Measurements from ENCODE around the gene TMEM63A.
"Not testable (repeated sequence)": the region's sequence is repeated elsewhere in the genome, so short reads cannot be mapped to it uniquely, and the experiment has no call there.

TMEM63A gene

DNA sequence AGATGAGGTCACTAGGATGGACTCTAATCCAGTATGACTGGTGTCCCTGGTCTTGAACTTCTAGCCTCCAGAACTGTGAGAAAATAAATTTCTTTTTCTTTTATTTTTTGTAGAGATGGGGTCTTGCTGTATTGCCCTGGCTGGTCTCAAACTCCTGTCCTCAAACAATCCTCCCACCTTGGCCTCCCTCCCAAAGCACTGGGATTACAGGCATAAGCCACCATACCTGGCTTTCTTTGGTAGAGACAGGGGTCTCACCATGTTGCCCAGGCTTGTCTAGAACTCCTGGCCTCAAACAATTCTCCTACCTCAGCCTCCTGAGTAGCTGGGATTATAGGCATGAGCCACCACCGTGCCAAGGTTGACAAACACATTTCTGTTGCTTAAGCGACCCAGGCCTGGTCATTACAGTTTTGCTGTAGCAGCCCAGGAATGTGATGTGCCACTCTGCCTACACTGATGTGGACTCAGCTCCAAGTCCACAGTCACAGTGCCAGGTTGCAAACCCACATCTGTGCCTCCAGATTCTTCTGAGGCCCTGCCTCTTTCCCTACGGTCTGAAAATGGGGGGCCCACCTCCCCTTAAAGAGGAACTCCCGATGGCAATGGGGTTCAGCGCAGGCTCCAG is 25.9 kb upstream of the TMEM63A start:
- no peak for DNase-seq

GRCh38 chr1:225907341-225907740 is 25.2 kb upstream of the TMEM63A start:
- DNase-seq: no peak

GRCh38 chr1:225906467-225906866 is 24.3 kb upstream of the TMEM63A start:
- no peak for DNase-seq

GRCh38 chr1:225903623-225904022 is 21.4 kb upstream of the TMEM63A start:
- DNase-seq: no peak

DNA sequence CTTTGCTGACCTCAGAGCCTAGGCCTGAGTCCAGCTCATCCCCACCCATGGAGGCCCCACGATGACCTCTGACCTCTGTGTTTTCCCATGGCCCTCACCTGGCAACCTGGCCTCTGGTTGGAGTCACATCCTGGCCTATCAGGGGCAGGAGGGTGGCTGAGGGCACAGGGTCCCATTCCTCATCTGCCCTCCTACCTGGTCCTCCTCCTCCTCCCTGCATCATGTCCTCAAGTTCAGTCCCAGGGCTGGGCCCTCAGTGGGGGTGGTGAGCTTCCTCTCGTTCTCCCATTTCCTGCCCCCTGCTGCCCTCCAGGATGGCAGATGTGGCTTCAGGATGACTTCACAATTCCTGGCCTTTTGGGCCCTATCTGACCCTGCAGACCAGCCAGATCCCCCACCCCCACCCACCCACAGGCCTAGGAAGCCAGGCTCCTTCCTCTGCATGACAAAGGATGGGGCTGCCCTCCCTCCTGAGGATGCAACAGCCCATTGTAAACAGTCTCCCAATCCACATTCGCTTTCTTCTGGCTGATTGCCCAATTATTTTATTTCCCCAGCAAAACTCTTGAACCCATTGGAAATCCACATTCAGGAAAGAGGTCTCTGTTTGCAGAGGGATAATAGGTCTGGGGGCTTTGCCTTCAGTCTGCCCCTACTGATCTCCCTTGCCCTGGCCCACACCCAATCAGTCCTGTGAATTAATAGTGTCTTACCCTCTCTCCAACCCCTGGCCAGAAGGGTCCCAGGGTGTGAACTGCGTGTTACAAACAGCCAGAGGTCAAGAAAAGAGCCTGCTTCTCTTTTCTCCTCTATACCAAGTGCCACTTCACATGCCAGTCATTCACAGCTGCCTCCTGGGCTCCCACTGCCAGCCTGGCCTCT is 17.1 kb upstream of the TMEM63A start:
- no peak for DNase-seq

- DNase-seq: peak; percentile 63
Measured at GRCh38 chr1:225897595-225898514, 15.7 kb upstream of the TMEM63A start.

DNA sequence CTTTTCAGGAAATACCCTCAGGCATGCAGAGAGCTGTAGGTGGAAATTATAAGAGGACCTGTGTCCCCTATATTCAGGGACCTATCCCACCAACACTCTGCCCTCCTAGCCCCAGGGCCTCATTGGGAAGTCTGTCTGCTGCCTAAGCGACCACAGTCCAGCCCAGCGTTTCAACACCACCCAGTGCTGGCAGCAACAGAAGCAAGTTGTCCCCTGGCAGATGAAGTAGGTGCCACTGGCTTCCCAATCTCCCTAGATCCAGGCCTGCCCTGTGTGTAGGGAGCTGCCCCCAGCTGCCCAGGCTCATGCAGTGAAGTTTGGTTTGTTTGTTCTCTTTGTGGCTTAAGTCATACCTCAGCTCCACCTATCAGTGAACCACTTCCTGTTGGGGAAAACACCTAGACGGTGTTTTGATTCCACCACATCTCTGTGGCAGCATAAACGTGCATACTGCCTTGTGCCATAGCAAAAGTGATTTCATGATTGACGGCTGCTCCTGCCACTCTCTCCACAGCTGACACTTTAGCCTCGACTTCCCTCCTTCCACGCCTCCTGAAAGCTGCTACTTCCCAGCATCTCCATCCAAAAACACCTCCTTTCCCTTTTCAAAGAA is 14.9 kb upstream of the TMEM63A start:
- DNase-seq: peak; percentile 91

- no peak for DNase-seq
Measured at GRCh38 chr1:225896494-225896893, 14.3 kb upstream of the TMEM63A start.

GRCh38 chr1:225892307-225892706 is 10.1 kb upstream of the TMEM63A start:
- DNase-seq: no peak

GRCh38 chr1:225891229-225891972 is 9.2 kb upstream of the TMEM63A start:
- DNase-seq: no peak

GRCh38 chr1:225890346-225891228 is 8.4 kb upstream of the TMEM63A start:
- no peak for DNase-seq

GRCh38 chr1:225889743-225890142 is 7.6 kb upstream of the TMEM63A start:
- DNase-seq: no peak

GRCh38 chr1:225888898-225889601 is 6.9 kb upstream of the TMEM63A start, which contains the start of gene LEFTY1:
Gene LEFTY1, minus strand, starts transcription at chr1:225889146. Its CDS starts 80 bp downstream, at chr1:225889066.
- no peak for DNase-seq

DNA sequence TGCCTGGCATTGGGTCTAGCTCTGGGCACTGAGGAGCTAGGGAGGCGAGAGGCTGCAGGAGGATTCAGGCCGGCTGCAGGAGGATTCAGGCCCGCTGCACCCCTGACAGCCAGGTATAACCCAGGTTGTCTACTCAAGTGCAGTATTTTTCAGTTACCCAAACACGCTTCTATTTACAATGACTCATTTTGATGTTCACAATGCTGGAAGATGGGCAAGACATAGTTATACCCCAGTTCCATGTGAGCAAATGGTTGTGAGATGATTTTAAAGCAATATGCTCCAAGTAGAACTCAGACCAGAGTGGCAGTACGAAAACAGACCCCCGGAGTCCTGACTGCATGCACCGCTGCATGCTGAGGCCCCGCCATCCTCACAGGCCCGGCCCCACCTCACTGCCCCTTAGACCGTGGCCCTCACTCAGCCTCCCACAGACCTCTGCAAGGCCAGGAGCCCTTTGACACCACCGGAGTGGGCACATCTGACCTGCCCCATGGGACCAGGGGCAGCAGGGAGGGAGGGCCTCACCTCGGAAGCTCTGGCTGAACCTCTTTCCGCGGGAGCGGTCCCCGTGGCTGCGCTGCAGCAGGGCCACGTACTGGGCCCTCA is 6.2 kb upstream of the TMEM63A start:
- DNase-seq: no peak

GRCh38 chr1:225887554-225888288 is 5.5 kb upstream of the TMEM63A start:
- not testable (repeated sequence) for DNase-seq

GRCh38 chr1:225887030-225887314 is 4.8 kb upstream of the TMEM63A start:
- DNase-seq: no peak

DNA sequence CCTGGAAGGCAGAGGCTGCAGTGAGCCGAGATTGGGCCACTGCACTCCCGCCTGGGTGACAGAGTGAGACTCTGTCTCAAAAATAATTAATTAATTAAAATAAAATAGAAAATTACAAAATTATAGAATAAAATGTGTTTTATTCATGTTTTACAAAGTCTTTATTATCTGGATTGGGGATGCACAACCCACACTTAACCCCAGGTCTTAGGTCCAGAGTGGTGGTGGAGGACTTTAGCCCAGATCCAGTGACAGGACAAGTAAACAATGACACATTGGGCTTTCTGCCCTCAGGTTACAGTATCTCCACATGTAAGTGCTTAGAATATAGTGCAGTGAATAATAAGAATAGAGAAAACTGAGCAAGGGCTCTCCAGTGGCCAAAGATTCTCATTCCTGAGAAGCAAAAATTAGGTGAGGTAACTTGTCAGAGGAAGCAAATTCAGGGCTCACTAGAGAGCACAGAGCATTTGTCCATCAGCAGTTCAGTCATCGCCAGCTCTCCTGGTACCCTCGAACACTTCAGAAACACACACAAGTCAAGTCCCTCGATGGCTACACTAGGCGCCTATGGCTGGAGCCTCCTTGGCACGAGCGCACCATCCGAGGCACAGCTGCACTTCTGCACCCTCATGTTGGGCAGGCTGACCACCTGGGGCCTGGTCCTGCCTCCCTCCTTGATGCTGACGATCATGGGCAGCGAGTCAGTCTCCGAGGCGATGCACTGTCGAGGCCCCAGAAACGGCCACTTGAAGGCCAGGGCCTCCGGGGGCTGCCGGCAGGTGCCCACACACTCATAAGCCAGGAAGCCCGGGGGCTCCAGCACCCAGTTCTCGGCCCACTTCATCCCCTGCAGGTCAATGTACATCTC is 4.2 kb upstream of the TMEM63A start:
- DNase-seq: no peak

DNA sequence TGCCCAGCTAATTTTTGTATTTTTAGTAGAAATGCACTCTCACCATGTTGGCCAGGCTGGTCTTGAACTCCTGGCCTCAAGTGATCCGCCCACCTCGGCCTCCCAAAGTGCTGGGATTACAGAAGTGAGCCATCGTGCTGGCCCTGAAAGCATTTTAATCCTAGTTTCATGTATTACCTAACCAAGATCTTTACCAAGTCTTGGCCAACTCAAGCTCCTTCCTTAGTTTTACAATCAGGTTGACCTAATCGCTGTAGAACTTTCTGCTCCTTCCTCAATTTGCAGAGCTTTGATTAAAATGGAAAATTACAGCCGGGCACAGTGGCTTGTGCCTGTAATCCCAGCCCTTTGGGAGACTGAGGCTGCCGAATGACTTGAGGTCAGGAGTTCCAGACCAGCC is 3.2 kb upstream of the TMEM63A start:
- DNase-seq: no peak
